Stimulated activated CD8-positive, alpha-beta memory T cell treated with anti-CD3 and anti-CD28 coated beads, Interleukin-15, amount 100 ng/mL, for 48 hours (primary cell): Measurements from ENCODE around the gene PRDM15.

Source experiments
- DNase-seq, 2 donors: peaks; one replicate each; pipeline ENCODE4 v3.0.0-alpha.2; 2020; ENCODE audit warnings: low read depth in 2 of 2

Gene PRDM15

DNA sequence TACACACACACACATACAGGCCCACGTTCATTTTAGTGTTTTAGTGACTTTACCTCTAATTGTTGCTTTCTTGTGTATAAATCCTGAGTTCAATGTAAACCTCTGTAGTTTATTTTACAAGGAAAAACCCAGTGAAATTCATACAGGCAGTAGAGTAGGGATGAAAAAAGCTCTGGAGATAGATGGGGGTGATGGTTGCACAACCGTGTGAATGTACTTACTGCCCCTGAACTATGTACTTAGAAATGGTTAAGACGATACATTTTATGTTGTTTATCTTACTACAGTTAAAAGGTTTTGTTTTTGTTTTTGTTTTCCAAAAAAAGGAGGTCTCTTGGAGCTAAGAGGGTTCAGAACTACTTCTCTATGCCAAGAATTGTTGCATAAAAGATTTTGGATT lies 29.7 kb upstream of the PRDM15 start:
- DNase-seq = no peak

- no peak for DNase-seq
These were observed 28.5 kb upstream of the PRDM15 start for GRCh38 chr21:41907496-41908258.

- no peak for DNase-seq
These were observed 27.6 kb upstream of the PRDM15 start for GRCh38 chr21:41906770-41907169.

- no peak for DNase-seq
These were observed 24.6 kb upstream of the PRDM15 start for GRCh38 chr21:41903559-41904351.

GRCh38 chr21:41902946-41903345 lies 23.8 kb upstream of the PRDM15 start:
- DNase-seq = no peak

DNA sequence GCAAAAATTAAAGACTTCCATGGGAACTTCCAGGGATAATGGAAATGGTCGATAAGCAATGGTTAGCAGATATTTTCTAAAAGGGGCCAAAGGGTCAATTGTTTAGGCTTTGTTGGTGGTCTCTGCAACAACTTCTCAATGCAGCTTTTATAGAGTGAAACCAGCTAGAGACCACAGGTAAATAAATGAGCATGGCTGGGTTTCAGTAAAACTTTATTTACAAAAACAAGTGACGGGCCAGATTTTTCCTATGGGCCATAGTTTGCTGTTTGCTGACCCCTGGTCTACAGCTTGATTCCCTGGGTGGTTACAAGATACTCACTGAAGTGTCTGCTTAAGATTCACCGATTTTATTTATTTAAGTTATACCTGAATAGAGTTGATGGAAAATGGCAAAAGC lies 22.6 kb upstream of the PRDM15 start:
- DNase-seq = no peak

GRCh38 chr21:41901099-41901498 lies 22.0 kb upstream of the PRDM15 start:
- DNase-seq = peak in 1 of 2 donors; percentile 42

- no peak for DNase-seq
These were observed 21.3 kb upstream of the PRDM15 start for GRCh38 chr21:41900401-41900800.

DNA sequence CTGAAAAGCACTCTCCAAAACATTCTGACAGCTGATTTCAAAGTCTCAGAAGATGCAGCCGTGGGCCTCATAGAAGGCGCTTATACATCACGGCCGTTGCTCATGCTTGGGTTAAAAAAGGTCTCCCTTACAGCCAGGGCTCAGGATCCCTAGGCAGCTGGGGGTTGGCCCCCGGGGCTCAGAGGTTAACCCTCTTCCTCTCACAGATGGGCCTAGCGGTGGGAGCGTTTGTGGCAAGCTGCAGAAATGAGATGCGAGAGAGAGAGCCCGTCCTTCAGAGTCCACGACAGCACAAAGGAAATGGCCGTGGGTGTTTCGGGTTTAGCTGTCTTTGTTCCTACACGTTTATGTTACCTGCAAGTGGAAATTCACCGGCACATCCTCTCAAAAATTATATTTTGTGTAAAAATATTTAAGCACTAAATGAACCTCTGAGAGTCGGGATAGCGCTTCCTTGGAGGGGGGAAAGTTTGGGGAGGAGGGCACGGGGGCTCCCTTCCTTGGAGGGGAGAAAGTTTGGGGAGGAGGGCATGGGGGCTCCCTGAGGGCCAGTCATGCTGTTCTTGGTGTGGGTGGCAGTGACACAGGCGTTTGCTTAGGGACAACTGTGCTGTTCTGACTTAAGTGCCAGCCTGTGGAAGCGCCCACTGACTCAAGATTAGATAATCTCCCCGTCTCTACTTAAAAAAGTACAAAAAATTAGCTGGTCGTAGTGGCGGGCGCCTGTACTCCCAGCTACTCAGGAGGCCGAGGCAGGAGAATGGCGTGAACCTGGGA lies 20.5 kb upstream of the PRDM15 start:
- DNase-seq = peak; percentile 75 to 78

DNA sequence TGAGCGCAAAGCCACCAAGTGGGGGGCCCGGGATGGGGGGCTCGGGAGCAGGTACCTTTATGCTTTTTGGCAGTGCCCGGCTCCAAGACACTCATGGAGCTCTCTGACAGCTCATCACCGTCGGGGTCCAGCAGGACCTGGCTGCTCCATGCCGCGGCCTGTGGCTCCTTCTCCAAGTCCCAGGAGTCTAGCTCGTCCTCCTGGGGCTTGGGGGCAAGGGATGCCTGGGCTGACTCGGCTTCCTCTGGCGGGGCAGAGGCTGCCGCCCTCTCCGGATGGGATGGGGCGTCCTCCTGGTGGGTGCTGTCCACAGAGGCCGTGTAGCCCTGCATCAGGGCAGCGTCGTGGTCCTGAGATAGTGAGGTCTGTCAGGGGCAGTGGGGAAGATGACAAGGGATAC lies 19.9 kb upstream of the PRDM15 start:
- no peak for DNase-seq

- no peak for DNase-seq
These were observed 18.6 kb upstream of the PRDM15 start for GRCh38 chr21:41897700-41898099.

- DNase-seq = no peak
These were observed 18.0 kb upstream of the PRDM15 start for GRCh38 chr21:41897047-41897669.

DNA sequence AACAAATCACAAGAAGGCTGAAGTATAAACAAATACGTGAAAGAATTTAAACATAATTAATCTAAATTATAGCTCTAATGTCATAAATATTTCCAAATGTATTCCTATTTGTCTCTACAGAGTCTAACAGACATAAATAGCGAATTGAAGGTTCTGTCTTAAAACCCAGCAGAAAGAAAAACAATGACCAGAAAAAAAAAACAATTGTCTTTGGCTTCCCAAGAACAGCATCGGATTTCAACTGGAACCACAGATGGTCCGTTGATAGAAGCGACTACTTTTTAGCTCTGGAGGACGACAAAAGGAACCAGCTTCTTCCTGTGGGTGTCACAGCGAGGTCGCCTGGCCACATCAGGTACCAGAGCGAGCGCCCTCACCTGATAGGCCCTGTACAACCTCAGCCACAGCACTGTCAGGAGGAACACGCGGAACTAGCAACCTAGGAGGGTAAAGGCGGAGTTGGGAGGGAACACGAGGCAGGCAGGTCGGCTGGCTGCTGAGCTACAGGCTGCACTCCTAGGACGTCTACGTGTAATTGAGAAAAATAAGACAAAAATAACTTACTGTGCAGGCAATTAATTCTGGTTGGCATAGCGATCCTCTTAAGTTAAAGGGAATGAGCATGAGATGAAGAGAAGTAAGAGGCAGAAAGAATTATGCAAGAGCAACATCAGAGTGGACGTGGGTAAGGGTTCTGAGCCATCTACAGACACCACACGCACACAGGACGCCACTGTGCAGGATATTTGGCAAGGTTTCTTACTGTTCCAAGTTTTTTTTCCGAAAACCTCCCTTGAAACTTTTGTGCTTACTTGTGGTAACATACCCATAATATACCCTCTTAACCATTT lies 16.7 kb upstream of the PRDM15 start:
- peak; percentile 17 to 35 for DNase-seq

DNA sequence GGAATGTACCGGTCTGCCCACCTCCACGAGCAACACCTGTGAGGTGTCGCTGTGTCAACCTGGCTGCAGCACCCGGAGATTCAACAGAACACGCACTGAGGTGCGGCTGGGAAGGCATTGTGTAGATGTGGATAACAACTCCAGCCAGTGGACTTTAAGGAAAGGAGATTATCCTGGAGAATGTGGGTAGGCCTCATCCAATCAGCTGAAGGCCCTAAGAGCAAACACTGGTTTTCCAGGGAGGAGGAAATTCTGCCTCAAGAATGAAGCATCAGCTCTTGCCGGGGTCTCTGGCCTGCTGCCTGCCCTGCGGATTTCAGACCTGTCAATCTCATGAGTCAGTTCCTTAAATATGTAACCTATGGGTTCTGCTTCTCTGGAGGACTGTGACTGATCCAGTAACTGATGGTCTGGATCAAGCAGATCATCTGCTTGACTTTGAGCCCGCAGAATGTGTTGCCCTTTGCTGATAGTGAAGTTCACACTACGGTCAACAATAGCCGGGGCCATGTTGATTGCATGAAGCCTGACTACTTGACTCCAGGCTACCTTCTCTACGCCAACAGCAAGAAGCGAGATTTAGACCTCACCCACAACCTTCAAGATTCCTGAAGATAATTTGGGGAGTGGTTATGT lies 15.9 kb upstream of the PRDM15 start:
- DNase-seq = no peak

DNA sequence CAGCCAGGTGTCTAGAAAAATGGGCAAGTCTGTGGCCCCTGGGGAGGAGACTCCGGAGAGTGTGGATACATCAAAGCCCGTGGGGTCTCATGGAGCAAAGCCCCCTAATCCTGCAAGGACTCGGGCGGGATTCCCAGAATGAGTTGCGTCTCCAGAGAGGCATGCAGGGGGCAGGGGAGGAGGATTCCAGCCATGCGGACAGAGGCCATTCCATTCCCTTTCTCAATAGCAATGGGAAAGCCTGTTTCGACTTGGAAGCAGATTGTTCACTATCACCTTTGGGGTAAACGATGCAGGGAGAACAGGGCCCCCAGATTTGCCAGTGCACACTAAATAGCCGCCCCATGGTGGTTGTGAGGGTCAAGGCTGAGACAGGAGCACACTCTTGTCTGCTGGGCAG lies 15.4 kb upstream of the PRDM15 start:
- no peak for DNase-seq

DNA sequence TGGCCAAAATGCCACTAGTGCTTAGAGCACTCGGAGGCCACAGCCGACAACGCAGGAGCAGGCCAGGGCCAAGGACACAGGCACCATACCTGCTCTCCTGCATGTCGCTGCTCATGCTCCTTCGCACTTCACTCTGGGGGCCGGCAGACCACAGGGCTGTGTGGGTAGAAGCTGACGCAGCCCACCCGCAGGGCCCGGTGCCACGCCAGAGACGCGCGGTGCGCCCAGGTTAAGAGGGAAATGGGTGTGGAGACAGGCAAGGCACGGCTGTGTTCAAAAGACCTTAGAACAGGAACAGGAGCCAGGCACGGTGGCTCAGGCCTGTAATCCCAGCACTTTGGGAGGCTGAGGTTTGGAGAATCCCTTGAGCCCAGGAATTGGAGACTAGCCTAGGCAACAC lies 13.6 kb upstream of the PRDM15 start:
- DNase-seq = no peak

- DNase-seq = no peak
These were observed 12.0 kb upstream of the PRDM15 start for GRCh38 chr21:41891132-41891531.

DNA sequence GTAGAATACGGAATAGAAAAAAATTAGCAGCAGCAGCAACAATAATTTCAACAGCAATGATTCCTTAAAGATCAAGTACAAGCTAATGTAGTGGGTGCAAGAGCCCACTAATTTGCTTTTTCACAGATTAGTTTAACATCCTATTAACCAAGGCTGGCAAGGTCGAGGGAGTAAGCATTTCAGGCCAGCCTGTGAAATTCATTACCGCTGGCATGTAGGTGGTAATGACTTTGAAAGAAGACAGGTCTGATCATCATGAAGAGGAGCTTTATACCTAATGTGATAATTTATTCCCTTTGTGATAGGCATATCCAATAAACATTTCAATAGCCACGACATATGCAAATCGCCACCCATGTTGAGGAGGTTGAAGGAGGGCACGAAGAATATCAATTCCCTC lies 11.2 kb upstream of the PRDM15 start:
- DNase-seq = no peak

GRCh38 chr21:41888749-41889376 lies 9.7 kb upstream of the PRDM15 start:
- DNase-seq = no peak

DNA sequence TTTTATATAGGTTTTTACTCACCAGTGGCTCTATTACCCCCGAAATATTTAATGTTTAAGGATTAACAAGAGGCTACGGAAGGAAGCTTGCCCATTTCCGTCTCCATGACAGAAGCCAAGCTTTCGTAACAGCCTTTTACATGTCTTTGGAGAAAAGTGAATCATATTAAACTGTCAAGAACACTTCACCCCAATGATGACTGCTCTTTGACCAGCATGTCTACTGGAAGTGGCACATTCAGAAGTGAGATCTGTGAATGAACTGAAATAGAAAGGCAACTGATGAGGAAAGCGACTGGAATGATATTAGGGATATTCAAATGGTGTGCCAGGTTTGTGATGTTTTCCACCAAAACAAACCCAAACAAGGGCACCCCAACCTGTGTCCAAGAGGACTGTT lies 8.5 kb upstream of the PRDM15 start:
- DNase-seq = no peak
